HepG2 (cell line): ENCODE measurements around the gene SNRPD1. TPM values are rescaled to one million over a fixed set of nuclear protein-coding genes. Genes with fewer than 3 reads are reported as not detected.

Experiments
- CC2D1A ChIP-seq: sonication (generic); formaldehyde crosslinking; IDR thresholded peaks from 2 replicates; pipeline ENCODE4 v1.8.1; 2023; ENCODE audit warnings: mild to moderate bottlenecking, missing genetic modification reagents
- FOXK1 ChIP-seq: sonication (generic); formaldehyde crosslinking; IDR thresholded peaks from 2 replicates; pipeline ENCODE4 v1.4.0; 2020; ENCODE audit warnings: low read depth, missing genetic modification reagents, borderline replicate concordance
- HNRNPLL ChIP-seq: fragments of 200-400 bp; formaldehyde crosslinking; IDR thresholded peaks from 2 replicates; pipeline ENCODE4 v1.6.1; 2017; ENCODE audit warnings: mild to moderate bottlenecking, low read depth, low read length; ENCODE audit not compliant: poor library complexity, severe bottlenecking
- KDM1A ChIP-seq: IDR thresholded peaks from 2 replicates; pipeline ENCODE4 v1.6.1; 2016; ENCODE audit warnings: missing compliant biosample characterization
- ONECUT2 ChIP-seq: sonication (generic); formaldehyde crosslinking; IDR thresholded peaks from 2 replicates; pipeline ENCODE4 v1.4.0; 2020; ENCODE audit warnings: missing genetic modification reagents
- RAD21 ChIP-seq: fragments of 450-650 bp; formaldehyde crosslinking; IDR thresholded peaks from 2 replicates; pipeline ENCODE4 v1.5.0; 2020; ENCODE audit warnings: mild to moderate bottlenecking
- SMC3 ChIP-seq: IDR thresholded peaks from 2 replicates; pipeline ENCODE4 v1.6.1; 2011; ENCODE audit warnings: low read length, improper control_type of control experiment
- TBP ChIP-seq: sonication (generic); formaldehyde crosslinking; IDR thresholded peaks from 2 replicates; pipeline ENCODE4 v1.5.0; 2020; ENCODE audit warnings: missing genetic modification reagents
- TMF1 ChIP-seq: sonication (generic); formaldehyde crosslinking; IDR thresholded peaks from 2 replicates; pipeline ENCODE4 v1.8.1; 2022; ENCODE audit warnings: low read depth, missing genetic modification reagents
- TOE1 ChIP-seq: sonication (generic); formaldehyde crosslinking; IDR thresholded peaks from 2 replicates; pipeline ENCODE4 v1.4.0; 2020; ENCODE audit warnings: mild to moderate bottlenecking, missing genetic modification reagents
- YEATS4 ChIP-seq: sonication (generic); formaldehyde crosslinking; IDR thresholded peaks from 2 replicates; pipeline ENCODE4 v1.4.0; 2020; ENCODE audit warnings: missing genetic modification reagents, borderline replicate concordance
- ZFP1 ChIP-seq: IDR thresholded peaks from 2 replicates; pipeline ENCODE4 v1.6.1; 2016
- ZFP90 ChIP-seq: sonication (generic); formaldehyde crosslinking; IDR thresholded peaks from 2 replicates; pipeline ENCODE4 v1.8.0; 2022; ENCODE audit warnings: missing genetic modification reagents, mild to moderate bottlenecking, inconsistent platforms, borderline replicate concordance
- ZKSCAN1 ChIP-seq: fragments of 150-350 bp; IDR thresholded peaks from 2 replicates; pipeline ENCODE4 v1.6.1; 2014; ENCODE audit warnings: low read length
- ZNF235 ChIP-seq: sonication (generic); formaldehyde crosslinking; IDR thresholded peaks from 2 replicates; pipeline ENCODE4 v1.8.1; 2023; ENCODE audit warnings: mild to moderate bottlenecking, missing genetic modification reagents, borderline replicate concordance
- ZNF24 ChIP-seq: fragments of 450-650 bp; IDR thresholded peaks from 2 replicates; pipeline ENCODE4 v1.6.1; 2017; ENCODE audit warnings: antibody characterized with exemption, mild to moderate bottlenecking
- ZNF513 ChIP-seq: sonication (generic); formaldehyde crosslinking; conservative IDR thresholded peaks from 2 replicates; pipeline ENCODE4 v1.5.0; 2020; ENCODE audit warnings: missing genetic modification reagents
- ZNF772 ChIP-seq: sonication (generic); formaldehyde crosslinking; IDR thresholded peaks from 2 replicates; pipeline ENCODE4 v1.5.0; 2020; ENCODE audit warnings: mild to moderate bottlenecking, missing genetic modification reagents
- polyA plus RNA-seq, 8 experiments: library from polyadenylated mRNA; depleted of rRNA in 3 of 8; stranded (reverse) in 7 of 8; unstranded in 1 of 8; fragments of >200 nt; fragmentation: Illumina TruSeq in 4 of 8; extraction: Trizol in 4 of 8; gene quantifications; 2 replicates each; pipeline versions ENCODE4 v1.2.1 to v1.2.3, GENCODE V29; 2011 to 2016; ENCODE audit warnings: low read depth in 4 of 8, missing spikeins in 1 of 8, mixed read lengths in 1 of 8; ENCODE audit not compliant: insufficient read depth in 1 of 8
- total RNA-seq, 5 experiments: library from RNA; depleted of rRNA; stranded (reverse); fragments of >200 nt; fragmentation: Illumina TruSeq; extraction: Trizol; gene quantifications; 2 replicates each; pipeline ENCODE4 v1.2.3, GENCODE V29; 2016; ENCODE audit warnings: low read depth in 1 of 5
- TF ChIP-seq, protein P1 (sequence below): sonication (generic); formaldehyde crosslinking; IDR thresholded peaks from 2 replicates; pipeline ENCODE4 v1.8.0; 2022; ENCODE audit warnings: low read depth, missing genetic modification reagents
- TF ChIP-seq, protein P2 (sequence below): sonication (generic); formaldehyde crosslinking; IDR thresholded peaks from 2 replicates; pipeline ENCODE4 v1.8.1; 2023; ENCODE audit warnings: mild to moderate bottlenecking, missing genetic modification reagents
- TF ChIP-seq, protein P3 (sequence below): IDR thresholded peaks from 2 replicates; pipeline ENCODE4 v1.6.1; 2016; ENCODE audit warnings: missing compliant biosample characterization, missing genetic modification reagents, borderline replicate concordance
- TF ChIP-seq, protein P4 (sequence below): sonication (generic); formaldehyde crosslinking; conservative IDR thresholded peaks from 2 replicates; pipeline ENCODE4 v1.4.0; 2020; ENCODE audit warnings: missing genetic modification reagents

The SNRPD1 gene
- total and polyA plus RNA-seq, 2 of the 13 experiments (the other 11 are each of a cell fraction or from before 2014, with no cell fraction given) = 22.7 to 275 TPM

- TF ChIP-seq, protein P1, sequence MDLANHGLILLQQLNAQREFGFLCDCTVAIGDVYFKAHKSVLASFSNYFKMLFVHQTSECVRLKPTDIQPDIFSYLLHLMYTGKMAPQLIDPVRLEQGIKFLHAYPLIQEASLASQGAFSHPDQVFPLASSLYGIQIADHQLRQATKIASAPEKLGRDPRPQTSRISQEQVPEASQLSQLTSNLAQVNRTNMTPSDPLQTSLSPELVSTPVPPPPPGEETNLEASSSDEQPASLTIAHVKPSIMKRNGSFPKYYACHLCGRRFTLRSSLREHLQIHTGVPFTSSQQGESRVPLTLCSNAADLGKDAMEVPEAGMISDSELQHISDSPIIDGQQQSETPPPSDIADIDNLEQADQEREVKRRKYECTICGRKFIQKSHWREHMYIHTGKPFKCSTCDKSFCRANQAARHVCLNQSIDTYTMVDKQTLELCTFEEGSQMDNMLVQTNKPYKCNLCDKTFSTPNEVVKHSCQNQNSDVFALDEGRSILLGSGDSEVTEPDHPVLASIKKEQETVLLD (CRISPR knock-in tag) = peak; percentile 85; the same call in 1 of the 2 replicates
- TF ChIP-seq CC2D1A (CRISPR knock-in tag) = no peak
- TF ChIP-seq, protein P2, sequence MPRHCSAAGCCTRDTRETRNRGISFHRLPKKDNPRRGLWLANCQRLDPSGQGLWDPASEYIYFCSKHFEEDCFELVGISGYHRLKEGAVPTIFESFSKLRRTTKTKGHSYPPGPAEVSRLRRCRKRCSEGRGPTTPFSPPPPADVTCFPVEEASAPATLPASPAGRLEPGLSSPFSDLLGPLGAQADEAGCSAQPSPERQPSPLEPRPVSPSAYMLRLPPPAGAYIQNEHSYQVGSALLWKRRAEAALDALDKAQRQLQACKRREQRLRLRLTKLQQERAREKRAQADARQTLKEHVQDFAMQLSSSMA (CRISPR knock-in tag) = peak; percentile 85; the same call in 1 of the 2 replicates
- peak; percentile 58; the same call in 1 of the 2 replicates for TF ChIP-seq ZNF235 (CRISPR knock-in tag)
- no peak; the same call in 1 of the 2 replicates for TF ChIP-seq ZFP1 (CRISPR knock-in tag)
- peak; percentile 61; the same call in 1 of the 2 replicates for TF ChIP-seq ONECUT2 (CRISPR knock-in tag)
- TF ChIP-seq TBP = no peak
- TF ChIP-seq RAD21 (CRISPR knock-in tag) = peak; percentile 64
- TF ChIP-seq HNRNPLL = peak; percentile 98
- TF ChIP-seq TOE1 (CRISPR knock-in tag) = peak; percentile 81; the same call in 1 of the 2 replicates
- TF ChIP-seq ZNF772 (CRISPR knock-in tag) = peak; percentile 99
- TF ChIP-seq, protein P3, sequence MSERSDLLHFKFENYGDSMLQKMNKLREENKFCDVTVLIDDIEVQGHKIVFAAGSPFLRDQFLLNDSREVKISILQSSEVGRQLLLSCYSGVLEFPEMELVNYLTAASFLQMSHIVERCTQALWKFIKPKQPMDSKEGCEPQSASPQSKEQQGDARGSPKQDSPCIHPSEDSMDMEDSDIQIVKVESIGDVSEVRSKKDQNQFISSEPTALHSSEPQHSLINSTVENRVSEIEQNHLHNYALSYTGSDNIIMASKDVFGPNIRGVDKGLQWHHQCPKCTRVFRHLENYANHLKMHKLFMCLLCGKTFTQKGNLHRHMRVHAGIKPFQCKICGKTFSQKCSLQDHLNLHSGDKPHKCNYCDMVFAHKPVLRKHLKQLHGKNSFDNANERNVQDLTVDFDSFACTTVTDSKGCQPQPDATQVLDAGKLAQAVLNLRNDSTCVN (CRISPR knock-in tag) = peak; percentile 83; the same call in 1 of the 2 replicates
- TF ChIP-seq KDM1A (CRISPR knock-in tag) = no peak
- TF ChIP-seq, protein P4, sequence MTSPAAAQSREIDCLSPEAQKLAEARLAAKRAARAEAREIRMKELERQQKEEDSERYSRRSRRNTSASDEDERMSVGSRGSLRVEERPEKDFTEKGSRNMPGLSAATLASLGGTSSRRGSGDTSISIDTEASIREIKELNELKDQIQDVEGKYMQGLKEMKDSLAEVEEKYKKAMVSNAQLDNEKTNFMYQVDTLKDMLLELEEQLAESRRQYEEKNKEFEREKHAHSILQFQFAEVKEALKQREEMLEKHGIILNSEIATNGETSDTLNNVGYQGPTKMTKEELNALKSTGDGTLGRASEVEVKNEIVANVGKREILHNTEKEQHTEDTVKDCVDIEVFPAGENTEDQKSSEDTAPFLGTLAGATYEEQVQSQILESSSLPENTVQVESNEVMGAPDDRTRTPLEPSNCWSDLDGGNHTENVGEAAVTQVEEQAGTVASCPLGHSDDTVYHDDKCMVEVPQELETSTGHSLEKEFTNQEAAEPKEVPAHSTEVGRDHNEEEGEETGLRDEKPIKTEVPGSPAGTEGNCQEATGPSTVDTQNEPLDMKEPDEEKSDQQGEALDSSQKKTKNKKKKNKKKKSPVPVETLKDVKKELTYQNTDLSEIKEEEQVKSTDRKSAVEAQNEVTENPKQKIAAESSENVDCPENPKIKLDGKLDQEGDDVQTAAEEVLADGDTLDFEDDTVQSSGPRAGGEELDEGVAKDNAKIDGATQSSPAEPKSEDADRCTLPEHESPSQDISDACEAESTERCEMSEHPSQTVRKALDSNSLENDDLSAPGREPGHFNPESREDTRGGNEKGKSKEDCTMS (CRISPR knock-in tag) = peak; percentile 77; the same call in 1 of the 2 replicates
- TF ChIP-seq ZKSCAN1 = no peak
- TF ChIP-seq ZFP90 (CRISPR knock-in tag) = peak; percentile 98
- no peak for TF ChIP-seq ZNF24
- TF ChIP-seq FOXK1 (CRISPR knock-in tag) = peak; percentile 72; the same call in 1 of the 2 replicates
- peak; percentile 100 for TF ChIP-seq YEATS4 (CRISPR knock-in tag)
- TF ChIP-seq SMC3 = peak; percentile 23; the same call in 1 of the 2 replicates
- no peak for TF ChIP-seq ZNF513 (CRISPR knock-in tag)
- peak; percentile 89; the same call in 1 of the 2 replicates for TF ChIP-seq TMF1 (CRISPR knock-in tag)
Observed at GRCh38 chr18:21612125-21613039, at the start of gene SNRPD1 (continued).
